HG03571 (cell line): ENCODE measurements around the gene CHRM3.

Source experiments
- ATAC-seq: cut with Tn5 transposase; IDR thresholded peaks from one replicate; pipeline ENCODE4 v1.9.1; 2021; ENCODE audit not compliant: unreplicated experiment

Gene CHRM3

GRCh38 chr1:239394107-239394506, 7.7 kb downstream of the CHRM3 start:
- no peak for ATAC-seq

GRCh38 chr1:239413916-239414315, 27.5 kb downstream of the CHRM3 start:
- no peak for ATAC-seq

- ATAC-seq: no peak
These were observed 30.9 kb downstream of the CHRM3 start for GRCh38 chr1:239417221-239417620.

- ATAC-seq: no peak
These were observed 31.7 kb downstream of the CHRM3 start for GRCh38 chr1:239417986-239418640.

GRCh38 chr1:239418681-239419080, 32.3 kb downstream of the CHRM3 start:
- ATAC-seq: no peak

GRCh38 chr1:239421811-239422210, 35.4 kb downstream of the CHRM3 start:
- ATAC-seq: no peak

GRCh38 chr1:239422818-239423217, 36.5 kb downstream of the CHRM3 start:
- ATAC-seq: no peak

GRCh38 chr1:239426821-239427475, 40.6 kb downstream of the CHRM3 start:
- ATAC-seq: no peak

- ATAC-seq: no peak
These were observed 41.3 kb downstream of the CHRM3 start for GRCh38 chr1:239427712-239428111.

GRCh38 chr1:239428120-239428710, 41.8 kb downstream of the CHRM3 start:
- ATAC-seq: no peak

GRCh38 chr1:239429163-239429562, 42.8 kb downstream of the CHRM3 start:
- ATAC-seq: no peak

- ATAC-seq: no peak
These were observed 45.9 kb downstream of the CHRM3 start for GRCh38 chr1:239432255-239432654.

GRCh38 chr1:239434181-239434580, 47.8 kb downstream of the CHRM3 start:
- ATAC-seq: no peak
